K562 (cell line): ENCODE results near the gene TCHP. TPM values are rescaled to one million over a fixed set of nuclear protein-coding genes. Genes with fewer than 3 reads are reported as not detected.

Experiments used
- ATAC-seq: fragments of 200-7000 bp; cut with Tn5 transposase; 3 replicates; pipeline ENCODE4 v1.9.1; 2020; ENCODE audit warnings: moderate library complexity
- BruUV-seq: library from RNA; stranded (reverse); fragments of 400-500 nt; replicated peaks from 2 replicates; lab custom pipeline; 2021; lab: Mats Ljungman, UMichigan
- CTCF ChIA-PET: fragments of 300-600 bp; formaldehyde crosslinking; extraction: SDS; loops from one replicate; lab custom pipeline; 2021; ENCODE audit warnings: low intra/inter-chr PET ratio; lab: Yijun Ruan, JAX
- POLR2A ChIA-PET: fragments of 300-600, 350-650 bp; sonication (Branson Sonifier 250); formaldehyde crosslinking; extraction: SDS; loops from one replicate; lab custom pipeline; 2021; ENCODE audit warnings: antibody characterized with exemption, inconsistent platforms; lab: Yijun Ruan, JAX
- DNase-seq, 4 experiments: peaks; one replicate each; pipeline versions ENCODE4 v3.0.0 to v3.0.0-alpha.2; 2011 to 2018; ENCODE audit warnings: low spot score in 3 of 4, mixed read lengths in 3 of 4; ENCODE audit errors: extremely low read depth in 1 of 4
- FAIRE-seq: peaks from 2 replicates; lab custom pipeline; 2011; peaks lifted over from hg19 to GRCh38; lab: Jason Lieb, UNC
- H2AFZ ChIP-seq: 2 replicates; pipeline ENCODE4 v1.6.0; 2011; ENCODE audit warnings: low read depth, low read length, control low read depth, inconsistent platforms
- H3K27ac ChIP-seq: fragments of 200-600 bp; 3 replicates; pipeline ENCODE4 v1.8.0; 2011; ENCODE audit warnings: low read depth, mild to moderate bottlenecking, control low read depth, inconsistent platforms, low read length, moderate library complexity, mixed read lengths; ENCODE audit errors: extremely low read depth
- H3K27me3 ChIP-seq, 2 experiments: fragments of 300-600 bp in 1 of 2; 2 replicates in 1 of 2; 3 replicates in 1 of 2; pipeline versions ENCODE4 v1.6.0 to v1.8.0; 2011; ENCODE audit warnings: inconsistent platforms in 2 of 2, low read length in 2 of 2, mild to moderate bottlenecking in 1 of 2, mixed read lengths in 1 of 2, moderate library complexity in 1 of 2; ENCODE audit not compliant: control insufficient read depth in 2 of 2, insufficient read depth in 2 of 2
- H3K36me3 ChIP-seq: fragments of 300-600 bp; 3 replicates; pipeline ENCODE4 v1.8.0; 2011; ENCODE audit warnings: mild to moderate bottlenecking, low read length, inconsistent platforms; ENCODE audit not compliant: control insufficient read depth, insufficient read depth
- H3K4me1 ChIP-seq, 2 experiments: fragments of 200-600 bp in 1 of 2; replicated peaks in 1 of 2; 2 replicates in 1 of 2; 3 replicates in 1 of 2; pipeline versions ENCODE4 v1.5.1 to v1.8.0; 2011; ENCODE audit warnings: inconsistent platforms in 2 of 2, low read length in 2 of 2, mild to moderate bottlenecking in 1 of 2, mixed read lengths in 1 of 2, moderate library complexity in 1 of 2; ENCODE audit not compliant: control insufficient read depth in 2 of 2, insufficient read depth in 2 of 2
- H3K4me2 ChIP-seq: 2 replicates; pipeline ENCODE4 v1.6.1; 2011; ENCODE audit warnings: low read length, control low read depth, inconsistent platforms, mixed read lengths; ENCODE audit not compliant: insufficient read depth
- H3K4me3 ChIP-seq: fragments of 200-600 bp; sonication (generic), shearing (Covaris generic); 2 replicates; pipeline ENCODE4 v1.5.1; 2016; ENCODE audit warnings: control low read depth, inconsistent platforms
- H3K79me2 ChIP-seq: fragments of 200-600 bp; 3 replicates; pipeline ENCODE4 v1.8.0; 2011; ENCODE audit warnings: low read length, inconsistent platforms; ENCODE audit not compliant: control insufficient read depth, insufficient read depth
- H3K9ac ChIP-seq, 2 experiments: 2 replicates each; pipeline versions ENCODE4 v1.6.0 to v1.6.1; 2011; ENCODE audit warnings: low read depth in 2 of 2, low read length in 2 of 2, control low read depth in 1 of 2, inconsistent platforms in 1 of 2, mild to moderate bottlenecking in 1 of 2, mixed read lengths in 1 of 2; ENCODE audit not compliant: insufficient read depth in 1 of 2
- H3K9me1 ChIP-seq: one replicate; pipeline ENCODE4 v1.6.0; 2011; ENCODE audit warnings: inconsistent platforms, mild to moderate bottlenecking, low read length, moderate library complexity; ENCODE audit not compliant: control insufficient read depth, insufficient read depth
- H3K9me3 ChIP-seq: replicated peaks from 2 replicates; pipeline ENCODE4 v1.5.1; 2011; ENCODE audit warnings: low read depth, low read length, inconsistent platforms; ENCODE audit not compliant: control insufficient read depth, insufficient read depth
- H4K20me1 ChIP-seq: replicated peaks from 2 replicates; pipeline ENCODE4 v1.6.1; 2011; ENCODE audit warnings: low read length, inconsistent platforms, mixed read lengths; ENCODE audit not compliant: control insufficient read depth, insufficient read depth
- FOS ChIP-seq: IDR thresholded peaks from 3 replicates; pipeline ENCODE4 v1.6.1; 2011; ENCODE audit not compliant: insufficient read length; ENCODE audit errors: extremely low read depth
- HSF4 ChIP-seq: fragments of 250-450 bp; sonication (Bioruptor Pico); IDR thresholded peaks from 2 replicates; pipeline ENCODE4 v2.1.2; 2022; ENCODE audit warnings: mild to moderate bottlenecking, moderate library complexity, borderline replicate concordance
- MIER1 ChIP-seq: fragments of 450-650 bp; IDR thresholded peaks from 2 replicates; pipeline ENCODE4 v1.6.1; 2016; ENCODE audit warnings: antibody characterized with exemption, mild to moderate bottlenecking, low read depth
- MXI1 ChIP-seq: IDR thresholded peaks from 2 replicates; pipeline ENCODE4 v1.6.1; 2011; ENCODE audit warnings: low read depth, mild to moderate bottlenecking, improper control_type of control experiment, low read length
- SAFB2 ChIP-seq: fragments of 200-400 bp; formaldehyde crosslinking; IDR thresholded peaks from 2 replicates; pipeline ENCODE4 v1.6.1; 2018; ENCODE audit warnings: borderline replicate concordance, low read length, low read depth, moderate library complexity; ENCODE audit not compliant: severe bottlenecking
- ZKSCAN3 ChIP-seq: fragments of 250-450 bp; sonication (Bioruptor Pico); IDR thresholded peaks from 2 replicates; pipeline ENCODE4 v1.4.0; 2020
- ZNF121 ChIP-seq: sonication (generic); formaldehyde crosslinking; conservative IDR thresholded peaks from 2 replicates; pipeline ENCODE4 v1.8.0; 2022; ENCODE audit warnings: missing genetic modification reagents
- ZNF224 ChIP-seq: sonication (generic); formaldehyde crosslinking; IDR thresholded peaks from 2 replicates; pipeline ENCODE4 v1.8.0; 2022; ENCODE audit warnings: mild to moderate bottlenecking, missing genetic modification reagents
- ZNF274 ChIP-seq: IDR thresholded peaks from 2 replicates; pipeline ENCODE4 v1.6.1; 2011; ENCODE audit warnings: low read depth, mild to moderate bottlenecking, low read length, moderate library complexity, borderline replicate concordance
- WGBS: fragments of 100-300 bp; shearing (Covaris generic); methylation state at CpG from one replicate; pipeline ENCODE4 v1.1.6; 2016; ENCODE audit warnings: low coverage, mixed read lengths; ENCODE audit not compliant: insufficient coverage; ENCODE audit errors: missing lambda C conversion rate; 5-methylcytosine and 5-hydroxymethylcytosine counted together
- in situ Hi-C: fragments of 300-500 bp; cut with MboI; formaldehyde crosslinking; loops from 4 replicates; pipeline ENCODE4 v1.15.0; 2018; ENCODE audit warnings: inconsistent platforms, mixed read lengths
- intact Hi-C: fragments of 100-400 bp; cut with micrococcal nuclease; formaldehyde crosslinking; loops from 2 replicates; pipeline ENCODE4 v1.14.2; 2022
- polyA plus RNA-seq, 8 experiments: library from polyadenylated mRNA; depleted of rRNA in 4 of 8; stranded (reverse) in 5 of 8; unstranded in 3 of 8; fragments of >200 nt; fragmentation: Nextera tagmentation in 2 of 8; fragmentation: Illumina TruSeq in 1 of 8; extraction: Ambion mirVana in 2 of 8; extraction: Trizol in 1 of 8; gene quantifications; 2 replicates each; pipeline versions ENCODE4 v1.2.1 to v1.2.3, GENCODE V29; 2011 to 2014; ENCODE audit warnings: inconsistent platforms in 1 of 8, missing spikeins in 1 of 8
- total RNA-seq, 7 experiments: library from RNA; depleted of rRNA in 6 of 7; stranded (reverse); fragments of >200 nt in 6 of 7; fragmentation: Illumina TruSeq in 2 of 7; extraction: Trizol in 2 of 7; gene quantifications; 2 replicates each; pipeline versions ENCODE4 v1.2.1 to v1.2.3, GENCODE V29; 2011 to 2021; ENCODE audit warnings: low replicate concordance in 1 of 7
- TF ChIP-seq, protein P1 (sequence below), 3 experiments: fragments of 200-800 bp in 1 of 3; fragments of 250-450 bp in 1 of 3; fragments of 450-650 bp in 1 of 3; sonication (Bioruptor Pico) in 1 of 3; sonication (Bioruptor generic) in 1 of 3; formaldehyde crosslinking in 1 of 3; IDR thresholded peaks; 2 replicates each; pipeline versions ENCODE4 v1.6.1 to v1.8.0; 2016 to 2022; ENCODE audit warnings: mild to moderate bottlenecking in 2 of 3, missing genetic modification characterization in 2 of 3, missing compliant biosample characterization in 1 of 3, moderate library complexity in 1 of 3
- TF ChIP-seq, protein P2 (sequence below): fragments of 250-450 bp; sonication (Bioruptor Pico); IDR thresholded peaks from 2 replicates; pipeline ENCODE4 v1.8.0; 2022; ENCODE audit warnings: moderate library complexity, mild to moderate bottlenecking, inconsistent platforms
- TF ChIP-seq, protein P3 (sequence below): fragments of 250-450 bp; sonication (Bioruptor Pico); IDR thresholded peaks from 2 replicates; pipeline ENCODE4 v1.8.0; 2022; ENCODE audit warnings: moderate library complexity, mild to moderate bottlenecking, inconsistent platforms
- TF ChIP-seq, protein P4 (sequence below), 2 experiments: fragments of 450-650 bp in 1 of 2; sonication (generic) in 1 of 2; formaldehyde crosslinking; conservative IDR thresholded peaks; 2 replicates each; pipeline versions ENCODE4 v1.4.0 to v1.8.1; 2020 to 2022; ENCODE audit warnings: mild to moderate bottlenecking in 1 of 2, missing genetic modification reagents in 1 of 2

TCHP gene
- total and polyA plus RNA-seq, 9 of the 15 experiments (the other 6 are each of a cell fraction or from before 2014, with no cell fraction given) = 3.4 to 30.4 (median 19.7) TPM

DNA sequence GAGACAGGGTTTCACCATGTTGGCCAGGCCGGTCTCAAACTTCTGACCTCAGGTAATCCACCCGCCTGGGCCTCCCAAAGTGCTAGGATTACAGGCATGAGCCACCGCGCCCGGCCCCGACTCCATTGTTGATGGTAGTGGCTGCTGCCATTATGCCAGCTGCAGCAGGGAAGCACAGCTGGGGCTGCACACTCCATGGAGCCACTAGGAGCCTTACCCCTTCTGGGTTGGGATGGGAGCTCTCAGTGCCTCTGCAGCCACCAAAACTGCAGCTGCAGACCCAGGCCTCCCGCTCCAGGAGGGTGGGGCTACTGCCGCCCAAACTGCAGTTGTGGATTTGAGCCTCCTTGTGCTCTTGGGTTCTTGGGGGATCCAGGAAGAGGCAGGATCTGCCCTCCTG is 25.9 kb downstream of the TCHP start (continued):
- TF ChIP-seq, protein P1, sequence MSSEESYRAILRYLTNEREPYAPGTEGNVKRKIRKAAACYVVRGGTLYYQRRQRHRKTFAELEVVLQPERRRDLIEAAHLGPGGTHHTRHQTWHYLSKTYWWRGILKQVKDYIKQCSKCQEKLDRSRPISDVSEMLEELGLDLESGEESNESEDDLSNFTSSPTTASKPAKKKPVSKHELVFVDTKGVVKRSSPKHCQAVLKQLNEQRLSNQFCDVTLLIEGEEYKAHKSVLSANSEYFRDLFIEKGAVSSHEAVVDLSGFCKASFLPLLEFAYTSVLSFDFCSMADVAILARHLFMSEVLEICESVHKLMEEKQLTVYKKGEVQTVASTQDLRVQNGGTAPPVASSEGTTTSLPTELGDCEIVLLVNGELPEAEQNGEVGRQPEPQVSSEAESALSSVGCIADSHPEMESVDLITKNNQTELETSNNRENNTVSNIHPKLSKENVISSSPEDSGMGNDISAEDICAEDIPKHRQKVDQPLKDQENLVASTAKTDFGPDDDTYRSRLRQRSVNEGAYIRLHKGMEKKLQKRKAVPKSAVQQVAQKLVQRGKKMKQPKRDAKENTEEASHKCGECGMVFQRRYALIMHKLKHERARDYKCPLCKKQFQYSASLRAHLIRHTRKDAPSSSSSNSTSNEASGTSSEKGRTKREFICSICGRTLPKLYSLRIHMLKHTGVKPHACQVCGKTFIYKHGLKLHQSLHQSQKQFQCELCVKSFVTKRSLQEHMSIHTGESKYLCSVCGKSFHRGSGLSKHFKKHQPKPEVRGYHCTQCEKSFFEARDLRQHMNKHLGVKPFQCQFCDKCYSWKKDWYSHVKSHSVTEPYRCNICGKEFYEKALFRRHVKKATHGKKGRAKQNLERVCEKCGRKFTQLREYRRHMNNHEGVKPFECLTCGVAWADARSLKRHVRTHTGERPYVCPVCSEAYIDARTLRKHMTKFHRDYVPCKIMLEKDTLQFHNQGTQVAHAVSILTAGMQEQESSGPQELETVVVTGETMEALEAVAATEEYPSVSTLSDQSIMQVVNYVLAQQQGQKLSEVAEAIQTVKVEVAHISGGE (CRISPR knock-in tag; IDR thresholded peaks at IDR 0.05) = no peak

DNA sequence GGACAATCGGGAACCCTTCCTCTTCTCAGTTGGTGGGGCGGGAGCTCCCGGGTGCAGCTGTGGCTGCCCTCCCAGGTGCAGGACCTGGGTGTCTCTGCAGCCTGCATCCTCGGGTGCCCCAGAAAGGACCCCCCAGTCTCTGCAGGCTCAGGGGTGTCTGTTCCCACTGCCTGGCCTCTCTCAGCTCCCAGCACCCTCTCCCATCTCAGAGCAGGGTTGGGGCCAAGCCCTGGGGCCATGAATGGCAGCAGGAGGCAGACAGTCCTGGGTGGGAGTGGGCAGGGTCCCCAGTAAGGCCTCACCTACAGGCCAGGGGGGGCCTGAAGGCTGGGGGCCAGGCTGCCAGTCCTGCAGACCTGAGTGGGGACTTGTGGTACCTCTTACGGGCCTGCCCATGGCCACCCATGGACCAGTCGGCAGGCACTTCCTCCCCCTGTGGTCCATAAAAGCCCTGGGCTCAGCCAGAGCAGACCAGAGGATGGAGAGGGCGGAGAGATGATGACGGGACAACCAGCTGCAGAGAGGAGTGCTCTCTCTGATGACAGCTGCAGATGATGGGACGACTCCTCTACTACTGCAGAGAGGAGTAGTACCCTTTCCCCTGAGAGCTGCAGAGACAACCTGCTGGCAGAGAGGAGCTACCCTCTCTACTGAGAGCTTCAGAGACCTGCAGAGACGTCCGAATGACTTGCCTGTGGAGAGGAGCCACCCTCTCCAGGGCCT is 26.6 kb downstream of the TCHP start:
- Histone ChIP-seq H3K27me3 (no peaks in the 10 kb centered on the region), H3K9me1 (no peaks in the 10 kb centered on the region), H3K9ac (peak overlapping the region in 1 of 2 experiments; percentile 64; a peak in 1 of 4 replicates), H4K20me1 (no peaks in the 10 kb centered on the region), H3K27ac (no peak overlapping the region), H3K36me3 (peaks cover 15% of the 10 kb centered on the region; the same call in 1 of the 3 replicates), H3K79me2 (no peaks in the 10 kb centered on the region), H3K4me2 (no peak overlapping the region), H3K9me3 (no peaks in the 10 kb centered on the region), H2AFZ (no peak overlapping the region), H3K4me3 (no peak overlapping the region), H3K4me1 (peaks cover 7 to 23% of the 10 kb centered on the region in 2 experiments; a peak in 4 of 5 replicates)
- CTCF ChIA-PET = no interaction called here
- WGBS = 64% methylated on average over 7 of the region's 11 CpGs
- intact Hi-C loops = loop anchor here (2.0 kb wide), 1 partner anchor 74 kb away; no protein-coding TSS in a partner anchor
- ATAC-seq (no peak), DNase-seq (no peak), FAIRE-seq (no peak)
- in situ Hi-C loops = no loop called here
- POLR2A ChIA-PET = interaction anchor here (1.0 to 1.2 kb wide), 2 partner anchors 11 to 41 kb away, joined by 4 to 6 read pairs; no protein-coding TSS in a partner anchor
- no TSS peak for BruUV-seq
- TF ChIP-seq MIER1 (no peak), MXI1 (no peak), SAFB2 (no peak), ZKSCAN3 (CRISPR knock-in tag) (no peak), ZNF274 (no peak), ZNF121 (CRISPR knock-in tag) (no peak), HSF4 (CRISPR knock-in tag) (no peak), FOS (no peak), ZNF224 (CRISPR knock-in tag) (no peak)
- TF ChIP-seq, protein P2, sequence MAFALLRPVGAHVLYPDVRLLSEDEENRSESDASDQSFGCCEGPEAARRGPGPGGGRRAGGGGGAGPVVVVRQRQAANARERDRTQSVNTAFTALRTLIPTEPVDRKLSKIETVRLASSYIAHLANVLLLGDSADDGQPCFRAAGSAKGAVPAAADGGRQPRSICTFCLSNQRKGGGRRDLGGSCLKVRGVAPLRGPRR (CRISPR knock-in tag) = no peak
- TF ChIP-seq, protein P3, sequence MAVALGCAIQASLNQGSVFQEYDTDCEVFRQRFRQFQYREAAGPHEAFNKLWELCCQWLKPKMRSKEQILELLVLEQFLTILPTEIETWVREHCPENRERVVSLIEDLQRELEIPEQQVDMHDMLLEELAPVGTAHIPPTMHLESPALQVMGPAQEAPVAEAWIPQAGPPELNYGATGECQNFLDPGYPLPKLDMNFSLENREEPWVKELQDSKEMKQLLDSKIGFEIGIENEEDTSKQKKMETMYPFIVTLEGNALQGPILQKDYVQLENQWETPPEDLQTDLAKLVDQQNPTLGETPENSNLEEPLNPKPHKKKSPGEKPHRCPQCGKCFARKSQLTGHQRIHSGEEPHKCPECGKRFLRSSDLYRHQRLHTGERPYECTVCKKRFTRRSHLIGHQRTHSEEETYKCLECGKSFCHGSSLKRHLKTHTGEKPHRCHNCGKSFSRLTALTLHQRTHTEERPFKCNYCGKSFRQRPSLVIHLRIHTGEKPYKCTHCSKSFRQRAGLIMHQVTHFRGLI (CRISPR knock-in tag) = no peak
- TF ChIP-seq, protein P4, sequence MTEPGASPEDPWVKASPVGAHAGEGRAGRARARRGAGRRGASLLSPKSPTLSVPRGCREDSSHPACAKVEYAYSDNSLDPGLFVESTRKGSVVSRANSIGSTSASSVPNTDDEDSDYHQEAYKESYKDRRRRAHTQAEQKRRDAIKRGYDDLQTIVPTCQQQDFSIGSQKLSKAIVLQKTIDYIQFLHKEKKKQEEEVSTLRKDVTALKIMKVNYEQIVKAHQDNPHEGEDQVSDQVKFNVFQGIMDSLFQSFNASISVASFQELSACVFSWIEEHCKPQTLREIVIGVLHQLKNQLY (CRISPR knock-in tag; conservative IDR thresholded peaks at IDR 0.05) = no peak
